CD14-positive monocyte (primary cell): ENCODE data around the gene DPYD. TPM values are rescaled to one million over a fixed set of nuclear protein-coding genes. Genes with fewer than 3 reads are reported as not detected.

ENCODE experiments used
- DNase-seq, 3 donors: peaks; one replicate each; pipeline ENCODE4 v3.0.0-alpha.2; 2011 to 2022
- H2AFZ ChIP-seq: 2 replicates; pipeline ENCODE4 v1.6.0; 2012; ENCODE audit warnings: mild to moderate bottlenecking, low read depth, low read length, inconsistent platforms; ENCODE audit not compliant: insufficient read depth, poor library complexity, severe bottlenecking
- H3K27ac ChIP-seq, 2 donors: 1 replicate in 1 of 2; 2 replicates in 1 of 2; pipeline ENCODE4 v1.5.1; 2012 to 2013; ENCODE audit warnings: low read length in 2 of 2, control low read depth in 1 of 2, inconsistent platforms in 1 of 2, low read depth in 1 of 2, mild to moderate bottlenecking in 1 of 2
- H3K27me3 ChIP-seq, 2 donors: one replicate each; pipeline versions ENCODE4 v1.6.0 to v1.6.1; 2011 to 2013; ENCODE audit warnings: low read length in 2 of 2; ENCODE audit not compliant: control insufficient read depth in 2 of 2, insufficient read depth in 2 of 2
- H3K36me3 ChIP-seq, 2 donors: replicated peaks in 1 of 2; 1 replicate in 1 of 2; 2 replicates in 1 of 2; pipeline versions ENCODE4 v1.5.1 to v1.6.1; 2012 to 2013; ENCODE audit warnings: low read length in 2 of 2, control low read depth in 1 of 2, inconsistent platforms in 1 of 2, mild to moderate bottlenecking in 1 of 2; ENCODE audit not compliant: insufficient read depth in 2 of 2, control insufficient read depth in 1 of 2
- H3K4me1 ChIP-seq, 2 donors: 1 replicate in 1 of 2; 2 replicates in 1 of 2; pipeline versions ENCODE4 v1.5.1 to v1.6.1; 2012 to 2013; ENCODE audit warnings: low read length in 2 of 2, control low read depth in 1 of 2, inconsistent platforms in 1 of 2, mild to moderate bottlenecking in 1 of 2, moderate library complexity in 1 of 2; ENCODE audit not compliant: insufficient read depth in 2 of 2, control insufficient read depth in 1 of 2
- H3K4me2 ChIP-seq: replicated peaks from 2 replicates; pipeline ENCODE3; 2012; ENCODE audit warnings: low read length, moderate library complexity, mild to moderate bottlenecking; ENCODE audit not compliant: poor library complexity, severe bottlenecking; ENCODE audit errors: extremely low read depth
- H3K4me3 ChIP-seq, 3 experiments: fragments of 200-600 bp in 1 of 3; sonication (generic) in 1 of 3; replicated peaks in 1 of 3; 1 replicate in 2 of 3; 2 replicates in 1 of 3; pipeline ENCODE4 v1.5.1; 2011 to 2013; ENCODE audit warnings: low read length in 3 of 3, mild to moderate bottlenecking in 3 of 3, control low read depth in 2 of 3, low read depth in 2 of 3, inconsistent platforms in 1 of 3, moderate library complexity in 1 of 3
- H3K79me2 ChIP-seq: 2 replicates; pipeline ENCODE4 v1.6.0; 2012; ENCODE audit warnings: mild to moderate bottlenecking, control low read depth, inconsistent platforms, low read length, moderate library complexity; ENCODE audit not compliant: insufficient read depth
- H3K9ac ChIP-seq: 2 replicates; pipeline ENCODE4 v1.6.0; 2017; ENCODE audit warnings: low read length, mild to moderate bottlenecking; ENCODE audit not compliant: insufficient read depth, poor library complexity, severe bottlenecking
- H3K9me3 ChIP-seq, 2 donors: replicated peaks in 1 of 2; 1 replicate in 1 of 2; 2 replicates in 1 of 2; pipeline versions ENCODE4 v1.5.1 to v1.6.1; 2012 to 2013; ENCODE audit warnings: low read length in 2 of 2, control low read depth in 1 of 2; ENCODE audit not compliant: control insufficient read depth in 1 of 2, insufficient read depth in 1 of 2
- H4K20me1 ChIP-seq: 2 replicates; pipeline ENCODE4 v1.6.0; 2012; ENCODE audit warnings: mild to moderate bottlenecking, low read length, control low read depth, moderate library complexity; ENCODE audit not compliant: insufficient read depth
- H3K27ac Mint-ChIP-seq, 7 donors: one replicate each; pipeline ENCODE4 v1.8.0; 2020; ENCODE audit warnings: mild to moderate bottlenecking in 7 of 7, mixed read lengths in 7 of 7, moderate library complexity in 6 of 7, inconsistent platforms in 2 of 7
- H3K27me3 Mint-ChIP-seq, 3 donors: one replicate each; pipeline ENCODE4 v1.8.0; 2021 to 2022; ENCODE audit warnings: low read depth in 3 of 3, mild to moderate bottlenecking in 3 of 3, mixed read lengths in 3 of 3, moderate library complexity in 3 of 3, inconsistent platforms in 1 of 3
- H3K36me3 Mint-ChIP-seq, 2 donors: one replicate each; pipeline ENCODE4 v1.8.0; 2020; ENCODE audit warnings: mixed read lengths in 2 of 2, inconsistent platforms in 1 of 2, mild to moderate bottlenecking in 1 of 2
- H3K4me1 Mint-ChIP-seq: one replicate; pipeline ENCODE4 v1.8.0; 2020; ENCODE audit warnings: mild to moderate bottlenecking, mixed read lengths
- H3K4me3 Mint-ChIP-seq, 2 donors: one replicate each; pipeline ENCODE4 v1.8.0; 2020; ENCODE audit warnings: mild to moderate bottlenecking in 2 of 2, mixed read lengths in 2 of 2, moderate library complexity in 1 of 2
- H3K9me3 Mint-ChIP-seq, 7 donors: one replicate each; pipeline ENCODE4 v1.8.0; 2020 to 2022; ENCODE audit warnings: mixed read lengths in 7 of 7, mild to moderate bottlenecking in 6 of 7, moderate library complexity in 6 of 7, inconsistent platforms in 2 of 7
- WGBS: methylation state at CpG from one replicate; pipeline ENCODE4 v1.1.5; 2013; ENCODE audit warnings: missing lambda C conversion rate; ENCODE audit not compliant: insufficient coverage; 5-methylcytosine and 5-hydroxymethylcytosine counted together
- intact Hi-C, 2 donors: fragments of 100-400 bp; cut with micrococcal nuclease; formaldehyde crosslinking; loops; one replicate each; pipeline versions ENCODE4 v1.15.0 to v1.15.1; 2023
- polyA plus RNA-seq, 3 donors: library from polyadenylated mRNA; depleted of rRNA in 1 of 3; unstranded in 2 of 3; stranded (reverse) in 1 of 3; fragments of 300-500 nt in 2 of 3; fragments of >200 nt in 1 of 3; fragmentation: Illumina TruSeq in 2 of 3; gene quantifications; 1 replicate in 2 of 3; 2 replicates in 1 of 3; pipeline ENCODE4 v1.2.3, GENCODE V29; 2012 to 2021
- TF ChIP-seq, protein P1 (sequence below): fragments of 200-600 bp; IDR thresholded peaks from one replicate; pipeline ENCODE4 v1.8.0; 2022; ENCODE audit warnings: antibody characterized with exemption, mild to moderate bottlenecking

DPYD gene
- polyA plus RNA-seq, 3 donors = 87.6 to 171 (median 144) TPM

DNA sequence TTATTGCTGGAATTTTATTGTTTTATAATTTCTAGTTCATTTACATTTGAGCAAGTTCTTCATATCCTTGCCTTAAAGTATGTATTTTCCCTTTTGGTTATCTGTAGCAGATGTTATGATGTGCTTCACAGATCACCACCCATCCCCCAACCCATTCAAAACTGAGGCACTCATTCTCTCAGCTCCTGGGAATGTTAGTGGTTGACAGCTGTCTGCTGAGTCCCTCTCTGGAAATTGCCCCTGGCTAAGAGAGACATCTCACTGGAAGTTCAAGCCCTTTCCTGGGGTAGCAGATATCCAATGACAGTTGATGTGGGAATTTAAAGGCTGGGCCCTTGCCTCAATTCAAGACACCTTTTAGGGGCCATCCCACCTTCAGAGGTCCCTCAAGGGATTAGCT, 4.3 kb upstream of the DPYD start:
- Mint-ChIP-seq H3K36me3 (no peaks in the 10 kb centered on the region), H3K4me3 (no peak overlapping the region), H3K27me3 (no peaks in the 10 kb centered on the region), H3K9me3 (no peaks in the 10 kb centered on the region), H3K4me1 (peaks cover 8% of the 10 kb centered on the region), H3K27ac (no peak overlapping the region)
- Histone ChIP-seq H3K27me3 (no peaks in the 10 kb centered on the region), H3K4me3 (no peak overlapping the region), H2AFZ (no peak overlapping the region), H3K79me2 (peaks cover 6% of the 10 kb centered on the region), H3K9me3 (no peaks in the 10 kb centered on the region), H3K36me3 (no peaks in the 10 kb centered on the region), H4K20me1 (peaks cover 5% of the 10 kb centered on the region), H3K9ac (no peak overlapping the region), H3K4me2 (no peak overlapping the region), H3K27ac (no peak overlapping the region), H3K4me1 (peaks cover 7 to 11% of the 10 kb centered on the region in 2 donors)
- TF ChIP-seq, protein P1, sequence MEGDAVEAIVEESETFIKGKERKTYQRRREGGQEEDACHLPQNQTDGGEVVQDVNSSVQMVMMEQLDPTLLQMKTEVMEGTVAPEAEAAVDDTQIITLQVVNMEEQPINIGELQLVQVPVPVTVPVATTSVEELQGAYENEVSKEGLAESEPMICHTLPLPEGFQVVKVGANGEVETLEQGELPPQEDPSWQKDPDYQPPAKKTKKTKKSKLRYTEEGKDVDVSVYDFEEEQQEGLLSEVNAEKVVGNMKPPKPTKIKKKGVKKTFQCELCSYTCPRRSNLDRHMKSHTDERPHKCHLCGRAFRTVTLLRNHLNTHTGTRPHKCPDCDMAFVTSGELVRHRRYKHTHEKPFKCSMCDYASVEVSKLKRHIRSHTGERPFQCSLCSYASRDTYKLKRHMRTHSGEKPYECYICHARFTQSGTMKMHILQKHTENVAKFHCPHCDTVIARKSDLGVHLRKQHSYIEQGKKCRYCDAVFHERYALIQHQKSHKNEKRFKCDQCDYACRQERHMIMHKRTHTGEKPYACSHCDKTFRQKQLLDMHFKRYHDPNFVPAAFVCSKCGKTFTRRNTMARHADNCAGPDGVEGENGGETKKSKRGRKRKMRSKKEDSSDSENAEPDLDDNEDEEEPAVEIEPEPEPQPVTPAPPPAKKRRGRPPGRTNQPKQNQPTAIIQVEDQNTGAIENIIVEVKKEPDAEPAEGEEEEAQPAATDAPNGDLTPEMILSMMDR = no peak
- intact Hi-C loops = no loop called here
- DNase-seq = no peak

DNA sequence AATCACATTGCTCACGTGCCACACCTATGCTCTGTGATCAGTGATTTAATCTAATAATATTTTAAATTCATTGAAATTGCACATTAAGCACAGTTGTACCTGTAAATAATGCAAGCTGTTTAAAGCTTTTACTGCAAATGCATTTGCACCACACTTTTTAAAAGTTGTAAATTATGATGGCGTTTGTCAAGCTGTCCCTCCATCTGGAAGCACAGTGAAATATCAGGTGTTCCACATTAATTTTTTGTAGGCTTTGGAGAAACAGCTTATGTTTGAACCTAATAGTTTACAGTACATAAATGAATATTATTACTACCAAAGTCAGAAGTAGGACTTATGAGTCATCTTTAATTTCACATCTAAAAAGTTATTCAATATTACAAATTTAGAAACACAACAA, 3.0 kb upstream of the DPYD start:
- Mint-ChIP-seq H3K27me3 (no peaks in the 10 kb centered on the region), H3K4me3 (no peak overlapping the region), H3K9me3 (no peaks in the 10 kb centered on the region), H3K36me3 (peaks cover 0 to 2% of the 10 kb centered on the region in 2 donors), H3K27ac (no peak overlapping the region), H3K4me1 (peaks cover 16% of the 10 kb centered on the region)
- WGBS = no CpG with 5 or more reads among the region's 2 CpGs
- H3K4me2 ChIP-seq = no peak overlapping the region
- no peaks in the 10 kb centered on the region for H3K27me3 ChIP-seq
- H4K20me1 ChIP-seq = peaks cover 18% of the 10 kb centered on the region
- no peak overlapping the region for H3K9ac ChIP-seq
- no peak overlapping the region for H2AFZ ChIP-seq
- no peaks in the 10 kb centered on the region for H3K36me3 ChIP-seq
- H3K4me1 ChIP-seq = peaks cover 13 to 18% of the 10 kb centered on the region in 2 donors
- H3K4me3 ChIP-seq = no peak overlapping the region
- intact Hi-C loops = no loop called here
- TF ChIP-seq, protein P1 = no peak
- no peak for DNase-seq
- H3K27ac ChIP-seq = no peak overlapping the region
- peaks cover 20% of the 10 kb centered on the region for H3K79me2 ChIP-seq
- H3K9me3 ChIP-seq = no peaks in the 10 kb centered on the region
